ENCODE measurements around the gene ADCY1.

The ADCY1 gene

DNA sequence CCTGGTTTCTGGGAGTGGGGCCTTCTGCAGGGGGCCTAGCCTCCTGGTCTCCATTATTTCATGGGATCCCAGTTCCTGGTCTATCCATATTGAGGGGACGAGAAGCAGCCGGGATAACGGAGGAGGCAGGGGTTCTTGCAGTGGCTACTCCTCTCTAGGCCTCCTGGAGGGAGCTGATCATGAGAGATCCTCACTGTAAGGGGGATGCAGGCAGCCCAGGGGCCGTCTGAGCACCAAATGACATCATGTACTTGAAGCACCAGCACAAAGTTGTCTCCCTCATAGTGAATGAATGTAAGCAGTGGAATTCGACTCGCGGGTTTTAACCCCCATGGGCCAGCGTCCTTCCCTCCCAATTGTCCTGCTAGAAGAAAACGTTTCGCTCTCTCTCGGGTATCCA is 964 bp upstream of the ADCY1 start:
- TF ChIP-seq GATA3 (IDR thresholded peaks at IDR 0.05; ENCODE audit: low read depth, low read length) (no peak), GATA2 (IDR thresholded peaks at IDR 0.05; ENCODE audit: low read depth, low read length) (no peak)

DNA sequence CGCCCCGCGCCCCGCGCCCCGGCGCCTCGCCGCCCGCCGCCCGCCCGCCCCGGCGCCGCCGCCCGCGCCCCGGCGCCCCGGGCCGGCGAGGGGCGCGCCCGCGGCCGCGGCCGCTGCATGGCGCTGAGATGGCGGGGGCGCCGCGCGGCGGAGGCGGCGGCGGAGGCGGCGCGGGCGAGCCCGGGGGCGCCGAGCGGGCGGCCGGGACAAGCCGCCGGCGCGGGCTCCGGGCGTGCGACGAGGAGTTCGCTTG is 174 bp downstream of the ADCY1 start:
- no peak for TF ChIP-seq GATA3 (IDR thresholded peaks at IDR 0.05; ENCODE audit: low read depth, low read length)
- no peak for TF ChIP-seq GATA2 (IDR thresholded peaks at IDR 0.05; ENCODE audit: low read depth, low read length)

DNA sequence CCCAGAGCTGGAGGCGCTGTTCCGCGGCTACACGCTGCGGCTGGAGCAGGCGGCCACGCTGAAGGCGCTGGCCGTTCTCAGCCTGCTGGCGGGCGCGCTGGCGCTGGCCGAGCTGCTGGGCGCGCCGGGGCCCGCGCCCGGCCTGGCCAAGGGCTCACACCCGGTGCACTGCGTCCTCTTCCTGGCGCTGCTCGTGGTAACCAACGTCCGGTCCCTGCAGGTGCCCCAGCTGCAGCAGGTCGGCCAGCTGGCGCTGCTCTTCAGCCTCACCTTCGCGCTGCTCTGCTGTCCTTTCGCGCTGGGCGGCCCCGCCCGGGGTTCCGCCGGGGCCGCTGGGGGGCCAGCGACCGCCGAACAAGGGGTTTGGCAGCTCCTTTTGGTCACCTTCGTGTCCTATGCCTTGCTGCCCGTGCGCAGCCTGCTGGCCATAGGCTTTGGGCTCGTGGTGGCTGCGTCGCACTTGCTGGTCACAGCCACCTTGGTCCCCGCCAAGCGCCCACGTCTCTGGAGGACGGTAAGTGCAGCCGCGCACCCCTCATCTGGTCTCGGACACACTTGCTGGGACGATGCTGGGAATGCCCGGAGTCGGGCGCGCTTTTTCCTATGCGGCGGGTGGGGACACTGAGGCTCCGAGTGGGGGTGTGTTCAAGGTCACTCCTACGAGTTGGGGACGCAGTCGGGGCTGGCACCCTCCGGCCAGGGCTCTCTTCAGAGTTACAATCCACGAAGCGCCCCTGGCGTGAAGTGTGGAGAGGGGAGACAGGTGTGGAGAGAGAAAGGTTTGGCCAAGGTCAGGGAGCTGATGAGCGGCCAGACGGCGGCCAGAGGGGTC is 717 bp downstream of the ADCY1 start:
- TF ChIP-seq GATA2 (IDR thresholded peaks at IDR 0.05; ENCODE audit: low read depth, low read length) = no peak
- no peak for TF ChIP-seq GATA3 (IDR thresholded peaks at IDR 0.05; ENCODE audit: low read depth, low read length)

DNA sequence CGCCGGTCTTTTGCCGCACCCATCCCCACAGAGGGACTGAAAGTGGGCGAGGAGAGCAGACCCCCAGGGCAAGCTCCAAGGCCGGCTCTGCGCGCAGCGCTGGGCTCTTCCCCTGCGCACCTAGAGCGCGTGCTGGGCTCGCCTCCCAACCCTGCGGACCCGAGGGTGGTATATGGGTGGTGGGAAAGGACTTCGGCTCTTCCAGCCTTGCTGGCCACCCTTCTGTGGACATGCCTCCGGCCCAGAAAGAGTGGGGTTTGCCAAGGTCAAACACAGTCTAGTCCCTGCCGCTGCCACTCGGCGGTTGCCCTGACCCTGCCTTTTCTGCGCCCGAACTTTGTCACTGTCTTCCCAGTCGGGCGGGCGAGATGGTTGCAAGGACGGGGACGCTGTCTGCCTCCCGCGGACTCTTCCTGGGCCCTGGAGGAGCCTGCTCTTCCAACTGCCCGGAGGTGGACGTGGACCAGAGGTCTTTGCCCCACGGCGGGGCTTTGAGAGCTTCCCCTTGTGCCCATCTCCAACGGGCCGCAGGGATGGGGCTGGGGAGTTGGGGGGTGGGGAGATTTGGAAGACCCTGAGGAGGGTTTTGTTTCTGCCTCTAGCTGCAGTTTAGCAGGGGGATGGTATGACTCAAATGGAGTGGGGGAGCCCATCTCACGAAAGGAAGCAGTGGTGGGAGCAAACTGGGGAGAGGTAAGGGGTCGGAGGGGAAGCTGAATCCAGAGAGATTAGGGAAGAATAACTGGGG is 1.5 kb downstream of the ADCY1 start:
- TF ChIP-seq GATA3 (IDR thresholded peaks at IDR 0.05; ENCODE audit: low read depth, low read length) (no peak), GATA2 (IDR thresholded peaks at IDR 0.05; ENCODE audit: low read depth, low read length) (no peak)

DNA sequence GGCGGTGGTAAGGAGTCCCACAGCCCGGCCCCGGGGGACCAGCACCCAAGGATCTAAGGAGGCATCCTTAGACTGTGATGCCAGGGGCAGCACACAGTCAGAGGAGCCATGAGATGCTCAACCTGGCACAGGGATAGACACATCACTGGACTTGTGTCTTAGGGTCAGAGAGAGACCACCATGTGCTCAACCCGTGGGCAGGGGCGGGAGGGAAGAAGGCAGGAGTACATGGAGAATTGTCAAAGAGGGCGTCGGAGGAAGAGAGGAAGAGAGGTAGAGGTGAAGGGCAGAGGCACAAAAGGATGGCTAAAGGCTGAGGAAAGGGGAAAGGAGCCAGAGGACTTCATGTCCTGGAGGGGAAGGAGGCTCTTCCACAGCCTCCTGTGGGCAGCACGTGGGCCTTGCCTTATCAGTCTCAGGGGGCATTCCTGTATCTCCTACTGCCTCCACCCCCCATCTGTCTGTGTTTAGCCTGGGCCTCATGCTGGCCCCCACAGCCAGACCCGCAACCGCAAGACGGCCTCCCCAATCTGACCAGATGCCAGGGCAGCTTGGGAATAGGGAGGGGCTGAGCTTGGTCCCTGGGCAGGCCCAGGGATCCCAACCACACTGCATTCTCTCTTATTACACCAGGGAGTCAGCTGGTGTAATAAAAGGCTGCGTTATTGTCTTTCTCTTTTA is 2.2 kb downstream of the ADCY1 start:
- TF ChIP-seq GATA2 (IDR thresholded peaks at IDR 0.05; ENCODE audit: low read depth, low read length) (no peak), GATA3 (IDR thresholded peaks at IDR 0.05; ENCODE audit: low read depth, low read length) (no peak)

DNA sequence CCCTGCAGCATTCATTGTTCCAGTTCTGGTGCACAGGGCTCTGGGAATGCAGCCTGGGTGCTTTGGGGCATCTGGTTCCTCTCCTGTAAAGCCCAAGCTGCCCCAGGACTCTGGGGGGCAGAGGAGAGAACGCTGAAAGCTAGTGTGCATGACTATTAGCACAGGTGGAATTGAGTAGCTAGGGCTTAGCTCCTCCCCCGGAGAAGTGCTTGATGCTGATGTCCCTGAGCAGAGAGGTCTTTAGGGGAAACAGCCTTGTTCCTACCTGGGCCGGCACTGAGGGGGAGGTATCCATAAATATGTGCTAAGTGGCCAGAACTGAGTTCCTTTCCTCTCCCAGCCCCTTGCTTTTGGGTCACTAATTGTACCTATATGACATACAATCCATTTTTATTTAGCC is 3.9 kb downstream of the ADCY1 start:
- TF ChIP-seq GATA2 (IDR thresholded peaks at IDR 0.05; ENCODE audit: low read depth, low read length) = no peak

DNA sequence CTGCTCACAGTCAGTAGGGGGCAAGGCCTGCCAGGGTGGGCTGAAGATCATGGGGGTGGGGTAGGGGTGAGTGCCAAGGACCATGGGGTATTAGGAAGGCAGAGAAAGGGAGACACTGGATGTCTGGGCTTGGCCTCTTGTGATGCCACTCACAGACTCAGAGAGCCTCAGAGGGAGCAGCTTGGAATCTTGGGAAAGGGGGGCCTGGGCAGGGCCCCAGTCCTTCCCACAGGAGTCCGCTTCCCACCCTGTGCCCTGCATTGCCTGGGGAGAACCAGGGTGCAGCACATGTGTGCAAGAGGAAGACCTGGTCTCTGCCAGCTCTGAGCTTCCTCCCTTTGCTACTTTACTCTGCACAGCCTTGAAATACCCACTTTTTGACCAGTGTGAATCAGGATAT is 4.3 kb downstream of the ADCY1 start:
- TF ChIP-seq GATA3 (IDR thresholded peaks at IDR 0.05; ENCODE audit: low read depth, low read length) (no peak), GATA2 (IDR thresholded peaks at IDR 0.05; ENCODE audit: low read depth, low read length) (no peak)

DNA sequence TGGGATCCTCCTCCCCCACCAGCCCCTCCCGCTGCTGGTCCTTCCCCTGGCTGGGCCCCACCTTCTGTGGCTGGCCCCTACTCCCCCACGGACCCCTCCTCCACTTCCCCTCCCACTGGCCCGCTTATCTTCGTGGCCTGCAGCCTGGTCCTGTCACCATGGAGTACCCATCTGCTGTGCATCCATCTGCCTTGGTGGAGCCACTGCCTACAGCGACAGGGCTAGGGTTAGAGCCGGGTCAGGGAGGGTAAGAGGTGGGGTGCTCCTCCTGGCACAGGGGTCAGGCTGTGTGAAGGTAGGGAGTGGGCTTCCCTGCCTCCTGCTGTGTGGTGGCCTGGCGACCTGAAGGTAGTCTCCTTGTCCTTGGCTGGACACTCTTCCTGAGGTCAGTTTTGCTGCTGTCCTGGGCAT is 5.2 kb downstream of the ADCY1 start:
- peak; percentile 79 for TF ChIP-seq GATA2 (IDR thresholded peaks at IDR 0.05; ENCODE audit: low read depth, low read length)
- TF ChIP-seq GATA3 (IDR thresholded peaks at IDR 0.05; ENCODE audit: low read depth, low read length) = no peak

DNA sequence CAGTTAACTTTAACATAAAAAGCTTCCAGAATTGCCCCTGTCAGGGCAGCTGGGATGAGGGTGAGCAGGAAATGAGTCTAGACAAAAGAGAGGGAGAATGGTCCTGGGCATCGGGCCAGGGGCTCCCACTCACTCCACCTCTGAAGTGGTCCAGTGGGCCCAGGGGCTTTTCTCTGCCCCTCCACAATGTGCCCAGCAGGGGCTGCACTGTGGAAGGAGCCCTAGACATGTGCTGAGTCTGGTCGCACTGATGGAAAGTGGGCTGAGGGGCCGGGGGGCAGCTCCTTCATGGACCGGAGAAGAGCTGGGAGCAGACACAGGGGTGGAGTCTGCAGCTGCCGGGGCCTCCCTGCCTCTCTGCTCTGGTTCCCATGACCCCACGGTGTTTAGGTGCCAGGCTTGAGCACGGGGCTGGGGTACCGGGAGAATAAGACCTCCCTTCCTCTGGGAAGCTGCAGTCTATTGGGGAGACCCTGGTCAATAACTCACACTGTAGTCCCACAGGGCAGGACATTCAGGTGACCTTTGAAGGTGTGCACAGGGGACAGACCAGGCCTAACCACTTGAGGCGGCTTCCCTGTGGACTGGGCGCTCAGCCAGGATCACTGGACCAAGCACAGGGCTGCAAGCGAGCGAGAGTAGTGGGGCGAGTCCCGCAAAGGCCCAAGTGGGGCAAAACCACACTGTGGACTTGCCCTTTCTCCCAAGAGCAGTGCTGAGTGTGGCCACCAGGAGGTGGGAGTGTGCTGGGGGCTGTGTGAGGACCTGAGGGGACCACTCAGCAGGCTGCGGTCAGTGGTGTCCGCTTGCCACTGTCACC is 6.1 kb downstream of the ADCY1 start:
- no peak for TF ChIP-seq GATA3 (IDR thresholded peaks at IDR 0.05; ENCODE audit: low read depth, low read length)
- TF ChIP-seq GATA2 (IDR thresholded peaks at IDR 0.05; ENCODE audit: low read depth, low read length) = no peak

DNA sequence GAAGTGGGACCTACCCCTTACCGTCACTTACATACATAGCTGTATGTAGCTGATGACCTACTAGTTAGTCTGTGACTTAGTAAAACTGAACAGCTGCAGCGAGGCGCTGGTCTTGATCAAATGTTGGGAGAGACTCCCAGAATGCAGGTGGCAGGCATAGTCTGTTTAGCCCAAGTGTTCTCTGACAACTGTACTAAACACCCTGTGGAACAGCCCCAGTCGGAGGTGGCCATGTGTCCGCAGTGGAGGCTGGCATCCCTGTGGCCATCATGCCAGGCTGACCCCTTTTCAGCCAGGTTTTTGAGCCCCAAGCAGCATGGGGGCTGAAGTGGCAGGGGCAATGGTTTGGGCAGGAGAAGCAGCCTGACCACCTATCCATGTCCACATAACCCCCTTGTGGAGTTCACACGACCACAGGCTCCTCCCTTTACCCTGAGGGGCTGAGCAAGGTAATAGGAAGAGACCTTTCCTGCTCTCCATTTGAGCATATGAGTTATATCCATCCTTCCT is 7.2 kb downstream of the ADCY1 start:
- TF ChIP-seq GATA3 (IDR thresholded peaks at IDR 0.05; ENCODE audit: low read depth, low read length) (no peak), GATA2 (IDR thresholded peaks at IDR 0.05; ENCODE audit: low read depth, low read length) (no peak)

DNA sequence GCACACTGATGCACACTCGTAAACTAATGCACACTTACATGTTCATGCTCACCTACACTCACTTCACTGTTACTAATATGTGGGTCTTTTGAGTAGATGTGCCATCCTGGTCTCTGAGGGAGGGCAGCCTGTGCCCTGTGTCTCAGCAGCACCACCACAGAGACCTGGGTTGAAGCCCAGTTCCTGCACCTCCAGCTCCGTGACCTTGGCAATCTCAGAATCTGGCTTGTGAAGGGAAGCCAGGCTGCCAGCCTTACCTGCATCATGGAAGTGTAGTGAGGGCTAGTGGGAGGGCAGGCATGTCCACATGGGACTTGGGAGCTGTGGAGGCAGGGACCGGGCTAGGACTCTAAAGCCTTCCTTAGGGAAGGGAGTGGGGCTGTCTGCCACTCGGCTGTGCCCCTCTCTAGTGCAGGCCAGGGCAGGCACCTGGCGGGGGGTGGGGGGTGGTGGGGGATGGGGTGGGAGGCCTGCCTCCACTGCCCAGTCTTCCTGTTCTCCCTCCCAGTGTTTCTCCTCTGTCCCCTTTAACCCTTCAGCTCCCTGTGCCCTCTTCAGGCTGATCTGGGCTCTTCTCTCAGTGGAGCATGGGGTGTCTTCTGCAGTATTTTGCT is 8.1 kb downstream of the ADCY1 start:
- TF ChIP-seq GATA3 (IDR thresholded peaks at IDR 0.05; ENCODE audit: low read depth, low read length) = no peak
- TF ChIP-seq GATA2 (IDR thresholded peaks at IDR 0.05; ENCODE audit: low read depth, low read length) = no peak

DNA sequence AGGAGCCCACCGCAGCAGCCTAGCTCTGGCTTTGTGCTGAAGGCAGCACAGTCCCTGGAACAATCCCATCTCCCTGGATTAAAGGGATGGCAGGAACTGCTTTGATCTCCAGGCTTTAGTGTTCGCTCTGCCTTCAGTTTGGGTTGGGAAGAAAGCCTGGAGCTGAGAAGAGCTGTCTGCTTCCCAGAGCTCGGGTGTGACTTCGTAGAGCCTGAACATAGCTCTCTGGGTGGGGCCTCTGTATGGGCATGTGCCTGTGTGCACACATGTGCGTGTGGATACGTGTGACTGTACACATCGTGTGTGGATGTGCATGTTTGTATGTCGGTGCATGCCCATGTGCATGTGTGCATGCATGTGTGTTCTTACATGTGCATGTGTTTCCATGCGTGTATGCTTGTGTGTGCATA is 8.7 kb downstream of the ADCY1 start:
- TF ChIP-seq GATA3 (IDR thresholded peaks at IDR 0.05; ENCODE audit: low read depth, low read length) = no peak

DNA sequence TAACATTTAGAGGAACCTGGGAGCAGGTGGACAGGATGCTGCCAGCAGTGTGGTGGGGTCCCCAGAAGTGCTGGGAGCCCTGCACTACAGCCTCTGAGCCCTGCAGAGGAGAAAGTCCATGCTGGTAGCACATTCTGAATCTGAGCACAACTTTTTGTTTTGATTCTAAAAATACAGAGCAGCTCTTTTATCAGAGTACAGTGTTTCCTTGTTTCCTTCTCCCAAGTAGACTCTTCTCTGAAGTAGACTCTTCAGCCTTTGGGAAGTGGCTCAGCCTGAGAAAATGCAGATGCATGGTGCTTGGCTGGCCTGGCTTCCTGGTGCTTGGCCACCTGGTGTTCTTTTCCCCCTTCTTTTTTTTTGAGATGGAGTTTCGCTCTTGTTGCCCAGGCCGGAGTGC is 9.1 kb downstream of the ADCY1 start:
- no peak for TF ChIP-seq GATA3 (IDR thresholded peaks at IDR 0.05; ENCODE audit: low read depth, low read length)
